Measurements from ENCODE around the gene LPP. TPM values are rescaled to one million over a fixed set of nuclear protein-coding genes. Genes with fewer than 3 reads are reported as not detected.

Gene LPP
- total RNA-seq, 2 donors from 2014 or later: 1,568 to 1,607 TPM

DNA sequence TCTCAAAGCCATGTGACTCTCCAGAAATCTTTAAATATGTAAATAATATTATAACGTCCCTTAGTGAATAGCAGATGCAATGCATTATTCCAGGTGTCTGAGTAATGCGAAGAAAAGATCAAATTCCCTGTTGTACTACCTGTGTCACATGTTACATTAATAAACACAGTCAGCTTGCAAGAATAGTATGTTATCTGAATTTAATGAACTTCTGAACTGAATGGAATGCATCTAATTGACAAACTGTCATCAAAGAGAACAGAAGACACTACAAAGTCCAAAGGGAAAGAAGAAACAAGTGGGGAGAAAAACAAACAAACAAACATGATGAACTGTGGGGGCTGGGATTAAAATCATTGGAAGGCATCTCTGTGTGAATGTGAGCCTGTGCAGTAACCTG is 508.8 kb downstream of the LPP start:
- TF ChIP-seq, protein P1, sequence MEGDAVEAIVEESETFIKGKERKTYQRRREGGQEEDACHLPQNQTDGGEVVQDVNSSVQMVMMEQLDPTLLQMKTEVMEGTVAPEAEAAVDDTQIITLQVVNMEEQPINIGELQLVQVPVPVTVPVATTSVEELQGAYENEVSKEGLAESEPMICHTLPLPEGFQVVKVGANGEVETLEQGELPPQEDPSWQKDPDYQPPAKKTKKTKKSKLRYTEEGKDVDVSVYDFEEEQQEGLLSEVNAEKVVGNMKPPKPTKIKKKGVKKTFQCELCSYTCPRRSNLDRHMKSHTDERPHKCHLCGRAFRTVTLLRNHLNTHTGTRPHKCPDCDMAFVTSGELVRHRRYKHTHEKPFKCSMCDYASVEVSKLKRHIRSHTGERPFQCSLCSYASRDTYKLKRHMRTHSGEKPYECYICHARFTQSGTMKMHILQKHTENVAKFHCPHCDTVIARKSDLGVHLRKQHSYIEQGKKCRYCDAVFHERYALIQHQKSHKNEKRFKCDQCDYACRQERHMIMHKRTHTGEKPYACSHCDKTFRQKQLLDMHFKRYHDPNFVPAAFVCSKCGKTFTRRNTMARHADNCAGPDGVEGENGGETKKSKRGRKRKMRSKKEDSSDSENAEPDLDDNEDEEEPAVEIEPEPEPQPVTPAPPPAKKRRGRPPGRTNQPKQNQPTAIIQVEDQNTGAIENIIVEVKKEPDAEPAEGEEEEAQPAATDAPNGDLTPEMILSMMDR (IDR thresholded peaks at IDR 0.05): no peak

DNA sequence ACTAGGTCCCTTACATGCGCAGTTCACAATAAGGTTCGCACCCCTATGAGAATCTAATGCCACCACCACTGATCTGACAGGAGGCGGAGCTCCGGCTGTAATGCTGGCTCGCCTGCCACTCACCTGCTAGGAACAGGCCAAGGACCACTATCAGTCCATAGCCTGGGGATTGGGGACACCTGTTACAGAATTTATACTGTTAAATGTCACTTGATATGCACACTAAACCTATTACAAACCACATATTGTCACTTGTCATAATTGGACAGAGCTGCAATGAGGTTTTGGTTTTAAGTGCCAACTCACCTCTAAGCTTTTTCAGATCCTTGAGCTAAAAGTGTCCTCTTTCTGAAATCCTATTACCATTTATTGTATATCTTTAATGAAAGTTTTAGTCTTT is 509.9 kb downstream of the LPP start:
- no peaks in the 10 kb centered on the region for H3K36me3 ChIP-seq
- TF ChIP-seq, protein P1 (IDR thresholded peaks at IDR 0.05): no peak
- ATAC-seq (ENCODE audit: insufficient number of reproducible peaks, low FRiP score, low read depth): no peak

More for the DNA sequence above, 508.8 kb downstream of the LPP start:
- H3K27me3 ChIP-seq (replicated peaks; ENCODE audit: insufficient read depth): no peaks in the 10 kb centered on the region
- H3K36me3 ChIP-seq: no peaks in the 10 kb centered on the region
- peaks cover 18 to 65% of the 10 kb centered on the region in 2 donors for H3K4me1 ChIP-seq (ENCODE audit: control insufficient read depth in 1 of 2, low read depth in 2 of 2)
- no peak for ATAC-seq (ENCODE audit: insufficient number of reproducible peaks, low FRiP score, low read depth)
- H3K4me3 ChIP-seq: no peak overlapping the region
- H3K27ac ChIP-seq: no peak overlapping the region
- H3K9me3 ChIP-seq: no peaks in the 10 kb centered on the region
- DNase-seq (ENCODE audit: low spot score): no peak

DNA sequence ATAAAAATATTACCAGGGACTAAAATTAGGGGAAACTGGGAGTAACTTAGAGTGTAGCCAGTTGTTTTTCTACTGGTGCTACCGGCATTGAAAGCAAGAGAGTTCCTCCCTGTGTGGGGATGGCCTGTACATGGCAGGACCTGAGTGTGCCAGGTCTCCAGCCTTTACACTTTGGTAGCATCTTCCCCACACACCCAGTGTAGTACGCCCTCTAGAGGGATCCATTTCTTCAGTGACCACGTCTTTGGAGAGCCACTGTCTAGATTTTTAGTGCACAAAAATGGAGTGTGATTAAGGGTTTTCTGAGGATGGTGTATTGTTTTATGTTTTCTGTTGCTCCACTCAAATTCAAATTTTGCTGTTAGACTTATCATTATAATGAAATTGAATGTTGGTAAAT is 510.8 kb downstream of the LPP start:
- H3K27ac ChIP-seq: no peak overlapping the region
- H3K9me3 ChIP-seq: no peaks in the 10 kb centered on the region
- TF ChIP-seq, protein P1 (IDR thresholded peaks at IDR 0.05): no peak
- H3K4me1 ChIP-seq (ENCODE audit: control insufficient read depth in 1 of 2, low read depth in 2 of 2): peaks cover 14 to 63% of the 10 kb centered on the region in 2 donors
- no peak for DNase-seq (ENCODE audit: low spot score)
- ATAC-seq (ENCODE audit: insufficient number of reproducible peaks, low FRiP score, low read depth): no peak
- H3K36me3 ChIP-seq: no peaks in the 10 kb centered on the region
- no peak overlapping the region for H3K4me3 ChIP-seq
- no peaks in the 10 kb centered on the region for H3K27me3 ChIP-seq (replicated peaks; ENCODE audit: insufficient read depth)

More for the DNA sequence above, 509.9 kb downstream of the LPP start:
- Histone ChIP-seq H3K4me3 (no peak overlapping the region), H3K4me1 (ENCODE audit: control insufficient read depth in 1 of 2, low read depth in 2 of 2) (peaks cover 21 to 70% of the 10 kb centered on the region in 2 donors), H3K27ac (no peak overlapping the region), H3K27me3 (replicated peaks; ENCODE audit: insufficient read depth) (no peaks in the 10 kb centered on the region), H3K9me3 (no peaks in the 10 kb centered on the region)
- no peak for DNase-seq (ENCODE audit: low spot score)

DNA sequence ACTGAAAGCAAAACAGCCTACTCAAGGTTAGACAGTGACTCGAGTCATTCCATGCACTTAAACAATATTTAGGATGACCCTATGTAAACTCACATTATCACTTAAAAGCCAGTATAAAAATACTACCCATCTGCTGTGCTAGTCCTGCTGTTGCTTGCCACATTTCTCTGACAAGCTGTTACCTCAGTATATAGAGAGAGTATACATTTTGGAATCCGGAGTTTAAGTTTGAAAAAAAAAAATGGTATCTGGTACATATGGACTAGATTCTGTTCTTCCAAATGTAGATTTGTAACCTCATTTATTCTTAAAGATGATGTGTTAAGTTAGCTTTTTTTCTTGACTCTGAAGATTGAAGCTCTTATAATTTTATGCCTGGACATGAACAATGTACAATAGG is 514.0 kb downstream of the LPP start:
- H3K36me3 ChIP-seq: no peaks in the 10 kb centered on the region
- peaks cover 21 to 51% of the 10 kb centered on the region in 2 donors for H3K4me1 ChIP-seq (ENCODE audit: control insufficient read depth in 1 of 2, low read depth in 2 of 2)
- no peaks in the 10 kb centered on the region for H3K9me3 ChIP-seq
- H3K4me3 ChIP-seq: no peak overlapping the region
- H3K27ac ChIP-seq: no peak overlapping the region
- H3K27me3 ChIP-seq (replicated peaks; ENCODE audit: insufficient read depth): no peaks in the 10 kb centered on the region
- ATAC-seq (ENCODE audit: insufficient number of reproducible peaks, low FRiP score, low read depth) (no peak), DNase-seq (ENCODE audit: low spot score) (no peak)
- TF ChIP-seq, protein P1 (IDR thresholded peaks at IDR 0.05): no peak

DNA sequence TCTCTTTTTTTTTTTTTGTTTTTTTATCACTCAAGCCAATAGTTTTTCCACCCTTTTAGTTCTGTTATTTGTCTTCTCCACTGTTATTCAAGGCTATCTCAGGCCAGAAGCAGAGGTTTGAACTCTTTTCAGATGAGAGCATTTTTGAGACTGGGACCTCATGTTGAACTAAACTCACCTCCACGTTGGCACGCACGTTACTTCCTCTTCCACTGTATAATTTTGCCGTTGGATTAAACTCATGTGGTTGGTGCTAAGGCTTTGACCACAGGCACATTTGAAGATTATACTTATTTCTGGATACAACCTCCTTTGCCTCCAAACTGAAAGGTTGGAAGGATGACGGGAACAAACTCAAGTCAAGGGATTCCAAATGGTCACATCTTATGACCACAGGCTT is 516.5 kb downstream of the LPP start:
- Histone ChIP-seq H3K27me3 (replicated peaks; ENCODE audit: insufficient read depth) (no peaks in the 10 kb centered on the region), H3K4me1 (ENCODE audit: control insufficient read depth in 1 of 2, low read depth in 2 of 2) (peaks cover 30 to 57% of the 10 kb centered on the region in 2 donors), H3K9me3 (no peaks in the 10 kb centered on the region), H3K4me3 (no peak overlapping the region), H3K27ac (no peak overlapping the region), H3K36me3 (no peaks in the 10 kb centered on the region)
- TF ChIP-seq, protein P1 (IDR thresholded peaks at IDR 0.05): no peak
- no peak for DNase-seq (ENCODE audit: low spot score)
- ATAC-seq (ENCODE audit: insufficient number of reproducible peaks, low FRiP score, low read depth): no peak
